ENCODE measurements around the gene MUS81.

DNA sequence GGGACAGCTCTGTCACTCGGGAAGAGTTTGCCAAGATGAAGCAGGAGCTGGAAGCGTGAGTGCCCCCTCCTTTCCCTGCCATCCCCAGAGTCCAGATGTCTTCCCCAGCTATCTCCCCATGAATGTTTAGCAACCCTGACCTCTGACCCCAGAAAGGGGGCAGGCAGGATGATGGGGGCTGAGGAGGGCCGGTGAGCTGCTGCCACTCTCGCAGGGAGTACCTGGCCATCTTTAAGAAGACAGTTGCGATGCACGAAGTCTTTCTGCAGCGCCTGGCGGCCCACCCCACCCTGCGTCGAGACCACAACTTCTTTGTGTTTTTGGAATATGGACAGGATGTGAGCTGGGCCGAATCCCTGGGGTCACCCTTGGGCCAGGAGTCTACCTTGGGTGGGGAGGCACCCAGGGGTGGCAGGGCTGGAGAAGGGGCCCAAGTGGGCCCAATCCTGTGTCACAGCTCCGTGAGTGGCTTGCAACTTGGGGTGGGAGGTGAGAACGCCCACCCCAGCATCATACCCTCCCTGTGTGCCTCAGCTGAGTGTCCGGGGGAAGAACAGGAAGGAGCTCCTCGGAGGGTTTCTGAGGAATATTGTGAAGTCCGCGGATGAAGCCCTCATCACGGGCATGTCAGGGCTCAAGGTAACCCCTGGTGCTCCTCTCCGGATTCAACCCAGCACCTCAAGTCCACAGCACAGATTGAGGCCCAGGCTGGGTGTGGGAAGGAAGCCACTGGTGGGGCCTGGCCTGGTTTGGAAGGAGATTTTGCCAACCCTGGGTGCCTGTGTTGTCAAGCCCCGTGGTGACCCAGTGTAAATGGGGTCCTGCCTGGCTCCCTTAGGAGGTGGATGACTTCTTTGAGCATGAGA is 9.8 kb upstream of the MUS81 start:
- TF ChIP-seq ZBTB33 (CRISPR knock-in tag; IDR thresholded peaks at IDR 0.05), result 0 out of 2 replicates have a peak, but pooled peaks have one; percentile 23
- TF ChIP-seq KLF16 (IDR thresholded peaks at IDR 0.05), result no peak
- TF ChIP-seq, protein P1, sequence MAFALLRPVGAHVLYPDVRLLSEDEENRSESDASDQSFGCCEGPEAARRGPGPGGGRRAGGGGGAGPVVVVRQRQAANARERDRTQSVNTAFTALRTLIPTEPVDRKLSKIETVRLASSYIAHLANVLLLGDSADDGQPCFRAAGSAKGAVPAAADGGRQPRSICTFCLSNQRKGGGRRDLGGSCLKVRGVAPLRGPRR (CRISPR knock-in tag; IDR thresholded peaks at IDR 0.05), result no peak
- TF ChIP-seq POLR2A (conservative IDR thresholded peaks at IDR 0.05), result no peak
- no peak for TF ChIP-seq EP300 (IDR thresholded peaks at IDR 0.05; ENCODE audit: low read length)
- TF ChIP-seq ETV5 (CRISPR knock-in tag; IDR thresholded peaks at IDR 0.05; ENCODE audit: low read depth), result no peak
- TF ChIP-seq POLR2AphosphoS5 (IDR thresholded peaks at IDR 0.05; ENCODE audit: control insufficient read depth, insufficient read depth, low read depth, low read length), result no peak
- no peak for TF ChIP-seq HMGXB4 (CRISPR knock-in tag; IDR thresholded peaks at IDR 0.05)
- TF ChIP-seq ZNF124 (CRISPR knock-in tag; IDR thresholded peaks at IDR 0.05), result no peak
- TF ChIP-seq IRF2 (CRISPR knock-in tag; IDR thresholded peaks at IDR 0.05), result no peak
- TF ChIP-seq ZNF561 (CRISPR knock-in tag; conservative IDR thresholded peaks at IDR 0.05), result no peak
- no peak for TF ChIP-seq MAZ (CRISPR knock-in tag; conservative IDR thresholded peaks at IDR 0.05 in 1 of 2, IDR thresholded peaks at IDR 0.05 in 1 of 2)
